Astrocyte (in vitro differentiated cells and primary cell): ENCODE measurements around the gene SGSM1.

Source experiments
- CTCF ChIP-seq: IDR thresholded peaks from 2 replicates; pipeline ENCODE4 v1.5.1; 2011; ENCODE audit warnings: low read depth, mild to moderate bottlenecking, inconsistent platforms, low read length, moderate library complexity; ENCODE audit not compliant: insufficient read depth
- EZH2 ChIP-seq: IDR thresholded peaks from 2 replicates; pipeline ENCODE4 v1.6.1; 2012; ENCODE audit warnings: mild to moderate bottlenecking, low read length, inconsistent platforms; ENCODE audit not compliant: insufficient read depth

GRCh38 chr22:24875862-24876506, 70.0 kb downstream of the SGSM1 start:
- TF ChIP-seq CTCF (no peak), EZH2 (no peak)
